ENCODE measurements around the gene ZMYND10. TPM values are rescaled to one million over a fixed set of nuclear protein-coding genes. Genes with fewer than 3 reads are reported as not detected.

ZMYND10 gene
- total RNA-seq, 1 experiment from 2014 or later: 1.4 TPM

- H3K23ac ChIP-seq (ENCODE audit: insufficient read length, low read depth, low read length): no peak overlapping the region
- no peaks in the 10 kb centered on the region for H3K4me1 ChIP-seq (ENCODE audit: insufficient read depth, low read length)
- H3K27ac Mint-ChIP-seq: no peak overlapping the region; a peak in 1 of 7 replicates
- H2BK5ac ChIP-seq (ENCODE audit: insufficient read length, low read length): no peak overlapping the region
- no peak overlapping the region for H2BK15ac ChIP-seq (ENCODE audit: low read depth, low read length)
- DNase-seq: no peak
- no peak overlapping the region for H2AFZ ChIP-seq (ENCODE audit: low read length)
- H3K23me2 ChIP-seq (ENCODE audit: insufficient read length, low read depth, low read length, poor library complexity, severe bottlenecking): no peaks in the 10 kb centered on the region
- no peak overlapping the region for H3K56ac ChIP-seq (ENCODE audit: insufficient read length, low read depth, low read length)
- no peak overlapping the region for H3K14ac ChIP-seq (ENCODE audit: insufficient read depth, low read length)
- H3K36me3 Mint-ChIP-seq (ENCODE audit: insufficient read depth in 1 of 3, low read depth in 3 of 3): peaks cover 0 to 4% (median 0%) of the 10 kb centered on the region in 3 experiments; a peak in 1 of 7 replicates
- H3K27me3 ChIP-seq (ENCODE audit: insufficient read depth, low read length): no peaks in the 10 kb centered on the region
- no peak overlapping the region for H4K5ac ChIP-seq (ENCODE audit: insufficient read length, low read depth, low read length)
- no peaks in the 10 kb centered on the region for H3K9me3 ChIP-seq (ENCODE audit: control insufficient read depth, low read depth, low read length)
- no peaks in the 10 kb centered on the region for H3K9me3 Mint-ChIP-seq
- no peaks in the 10 kb centered on the region for H3K79me1 ChIP-seq (ENCODE audit: insufficient read depth, low read depth, low read length, poor library complexity, severe bottlenecking)
- no peak overlapping the region for H3K4ac ChIP-seq (ENCODE audit: low read depth, low read length)
- no peak overlapping the region for H3K4me3 Mint-ChIP-seq
- no CpG with 5 or more reads among the region's 6 CpGs for WGBS (ENCODE audit: extremely low coverage, insufficient read length, low lambda C conversion rate)
- no peak overlapping the region for H3K27ac ChIP-seq (ENCODE audit: insufficient read length, low read depth, low read length)
- no peak overlapping the region for H4K91ac ChIP-seq (ENCODE audit: insufficient read length, low read depth, low read length)
- no peak overlapping the region for H4K8ac ChIP-seq (replicated peaks; ENCODE audit: insufficient read length, low read depth, low read length)
- H3T11ph ChIP-seq (ENCODE audit: low read length): no peak overlapping the region
- H4K20me1 ChIP-seq (ENCODE audit: control insufficient read depth, insufficient read depth, insufficient read length): peaks cover 2% of the 10 kb centered on the region
- H2BK120ac ChIP-seq (ENCODE audit: low read depth, low read length, poor library complexity, severe bottlenecking): no peak overlapping the region
- H3K27me3 Mint-ChIP-seq (ENCODE audit: low read depth): peaks cover 3% of the 10 kb centered on the region
- H2BK20ac ChIP-seq (ENCODE audit: low read depth, low read length, poor library complexity, severe bottlenecking): no peak overlapping the region
- TF ChIP-seq CTCF (conservative IDR thresholded peaks at IDR 0.05): peak; percentile 44
- H2BK12ac ChIP-seq (ENCODE audit: insufficient read length, low read depth, low read length): no peak overlapping the region
- no peak overlapping the region for H3K9ac ChIP-seq (ENCODE audit: extremely low read depth, insufficient read length, low read length)
- no peaks in the 10 kb centered on the region for H3K79me2 ChIP-seq (ENCODE audit: insufficient read depth, low read length)
- no peak overlapping the region for H3K4me2 ChIP-seq (ENCODE audit: insufficient read depth, insufficient read length, low read length)
- no peak overlapping the region for H3K18ac ChIP-seq (ENCODE audit: insufficient read length, low read depth, low read length)
- no peak overlapping the region for H2AK5ac ChIP-seq (ENCODE audit: insufficient read length, low read length)
- peaks cover 11 to 38% of the 10 kb centered on the region in 2 experiments; a peak in 3 of 4 replicates for H3K4me1 Mint-ChIP-seq
Observed at GRCh38 chr3:50378024-50378423, 32.5 kb upstream of the ZMYND10 start.
